Neuronal stem cell (in vitro differentiated cells): ENCODE measurements around the gene FLACC1.
"Not testable (repeated sequence)": the region's sequence is repeated elsewhere in the genome, so short reads cannot be mapped to it uniquely, and the experiment has no call there.

Experiments
- DNase-seq: peaks from one replicate; pipeline ENCODE4 v3.0.0-alpha.2; 2013; ENCODE audit warnings: low spot score
- H2AFZ ChIP-seq: one replicate; pipeline ENCODE4 v1.6.1; 2013; ENCODE audit warnings: mild to moderate bottlenecking, low read length, inconsistent platforms
- H2AK5ac ChIP-seq: 2 replicates; pipeline ENCODE4 v1.6.1; 2013; ENCODE audit warnings: low read depth, mild to moderate bottlenecking, inconsistent platforms, low read length, moderate library complexity, mixed read lengths
- H2BK120ac ChIP-seq: 2 replicates; pipeline ENCODE4 v1.6.1; 2013; ENCODE audit warnings: low read depth, mild to moderate bottlenecking, inconsistent platforms, low read length, moderate library complexity, mixed read lengths
- H2BK12ac ChIP-seq: one replicate; pipeline ENCODE4 v1.6.1; 2013; ENCODE audit warnings: low read length, inconsistent platforms
- H2BK15ac ChIP-seq: 2 replicates; pipeline ENCODE4 v1.6.1; 2013; ENCODE audit warnings: mild to moderate bottlenecking, low read length, inconsistent platforms, mixed read lengths
- H2BK5ac ChIP-seq: one replicate; pipeline ENCODE4 v1.6.1; 2013; ENCODE audit warnings: inconsistent platforms, mild to moderate bottlenecking, low read length, moderate library complexity
- H3K14ac ChIP-seq: one replicate; pipeline ENCODE4 v1.6.1; 2013; ENCODE audit warnings: low read length, inconsistent platforms
- H3K18ac ChIP-seq: 2 replicates; pipeline ENCODE4 v1.6.1; 2013; ENCODE audit warnings: low read length, inconsistent platforms
- H3K23ac ChIP-seq: 2 replicates; pipeline ENCODE4 v1.6.1; 2013; ENCODE audit warnings: low read depth, mild to moderate bottlenecking, mixed read lengths, low read length, inconsistent platforms; ENCODE audit not compliant: poor library complexity
- H3K27ac ChIP-seq: replicated peaks from 3 replicates; pipeline ENCODE4 v1.5.1; 2013; ENCODE audit warnings: low read length, inconsistent platforms
- H3K27me3 ChIP-seq, 3 experiments: 2 replicates each; pipeline ENCODE4 v1.6.1; 2013; ENCODE audit warnings: low read length in 3 of 3, mild to moderate bottlenecking in 2 of 3, inconsistent platforms in 1 of 3, low read depth in 1 of 3, mixed read lengths in 1 of 3, moderate library complexity in 1 of 3; ENCODE audit not compliant: control insufficient read depth in 3 of 3, insufficient read depth in 3 of 3
- H3K36me3 ChIP-seq, 2 donors: replicated peaks in 1 of 2; 2 replicates each; pipeline ENCODE4 v1.6.1; 2013; ENCODE audit warnings: low read length in 2 of 2; ENCODE audit not compliant: control insufficient read depth in 2 of 2, insufficient read depth in 2 of 2
- H3K4ac ChIP-seq: 2 replicates; pipeline ENCODE4 v1.6.1; 2013; ENCODE audit warnings: inconsistent platforms, mild to moderate bottlenecking, low read length, moderate library complexity
- H3K4me1 ChIP-seq, 2 donors: 1 replicate in 1 of 2; 2 replicates in 1 of 2; pipeline ENCODE4 v1.6.1; 2013; ENCODE audit warnings: low read length in 2 of 2, low read depth in 1 of 2; ENCODE audit not compliant: control insufficient read depth in 2 of 2, insufficient read depth in 1 of 2
- H3K4me2 ChIP-seq: one replicate; pipeline ENCODE4 v1.6.1; 2013; ENCODE audit warnings: mild to moderate bottlenecking, low read length, inconsistent platforms; ENCODE audit not compliant: insufficient read depth, poor library complexity, severe bottlenecking
- H3K4me3 ChIP-seq, 2 donors: 2 replicates each; pipeline ENCODE4 v1.5.1; 2013; ENCODE audit warnings: low read length in 2 of 2, mild to moderate bottlenecking in 2 of 2, inconsistent platforms in 1 of 2, moderate library complexity in 1 of 2
- H3K79me1 ChIP-seq: one replicate; pipeline ENCODE4 v1.6.1; 2013; ENCODE audit warnings: low read depth, mild to moderate bottlenecking, inconsistent platforms, low read length, moderate library complexity
- H3K9ac ChIP-seq: one replicate; pipeline ENCODE4 v1.6.1; 2013; ENCODE audit warnings: mild to moderate bottlenecking, low read depth, low read length, inconsistent platforms; ENCODE audit not compliant: poor library complexity
- H3K9me3 ChIP-seq, 2 donors: replicated peaks in 1 of 2; 2 replicates each; pipeline versions ENCODE3 to v1.6.1; 2013; ENCODE audit warnings: low read length in 2 of 2, mild to moderate bottlenecking in 2 of 2, inconsistent platforms in 1 of 2, low read depth in 1 of 2, mixed read lengths in 1 of 2, moderate library complexity in 1 of 2; ENCODE audit not compliant: control insufficient read depth in 2 of 2, insufficient read depth in 1 of 2
- H4K8ac ChIP-seq: one replicate; pipeline ENCODE4 v1.6.1; 2013; ENCODE audit warnings: low read depth, mild to moderate bottlenecking, inconsistent platforms, low read length, moderate library complexity
- H4K91ac ChIP-seq: one replicate; pipeline ENCODE4 v1.6.1; 2013; ENCODE audit warnings: low read length, low read depth, mild to moderate bottlenecking, inconsistent platforms; ENCODE audit not compliant: poor library complexity
- WGBS, 2 donors: extraction: QIAGEN DNeasy Blood & Tissue Kit; methylation state at CpG; one replicate each; pipeline ENCODE4 v1.1.7; 2013; ENCODE audit warnings: missing lambda C conversion rate in 2 of 2, mixed read lengths in 1 of 2; ENCODE audit not compliant: insufficient read length in 2 of 2, insufficient replicate concordance in 1 of 2; ENCODE audit errors: extremely low coverage in 2 of 2; 5-methylcytosine and 5-hydroxymethylcytosine counted together

The FLACC1 gene

DNA sequence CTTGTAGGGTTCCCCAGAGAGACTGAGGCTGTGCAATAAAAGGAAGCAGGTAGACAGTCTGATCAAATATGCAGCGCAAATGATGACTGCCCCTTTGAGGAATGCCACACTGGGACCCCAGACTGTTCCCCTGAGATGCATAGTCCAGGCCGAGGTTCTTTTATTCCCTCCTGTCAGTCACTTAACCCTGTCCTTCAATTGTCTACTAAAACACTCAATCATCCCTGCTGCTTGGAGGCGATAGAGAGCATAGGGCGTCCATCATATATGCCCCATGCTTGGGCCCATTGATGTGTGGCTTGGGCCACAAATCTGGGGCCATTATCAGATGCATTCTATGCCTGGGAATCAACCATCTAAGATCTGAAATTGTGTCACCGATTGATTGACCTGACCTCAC lies 112.3 kb downstream of the FLACC1 start:
- Histone ChIP-seq H3K27me3 (peaks cover 0 to 2% (median 0%) of the 10 kb centered on the region in 3 experiments), H2AFZ (no peak overlapping the region), H4K8ac (no peak overlapping the region), H2BK15ac (no peak overlapping the region), H3K4me1 (no peaks in the 10 kb centered on the region), H3K4me3 (no peak overlapping the region), H3K23ac (no peak overlapping the region), H3K36me3 (no peaks in the 10 kb centered on the region), H2BK12ac (no peak overlapping the region), H3K79me1 (no peaks in the 10 kb centered on the region), H4K91ac (no peak overlapping the region), H3K4me2 (no peak overlapping the region), H2BK120ac (no peak overlapping the region), H3K14ac (no peak overlapping the region), H2BK5ac (no peak overlapping the region), H2AK5ac (no peak overlapping the region), H3K4ac (no peak overlapping the region), H3K18ac (no peak overlapping the region), H3K27ac (no peak overlapping the region), H3K9me3 (peaks cover 0 to under 1% of the 10 kb centered on the region in 2 donors), H3K9ac (no peak overlapping the region)
- no peak for DNase-seq
- no CpG with 5 or more reads among the region's 5 CpGs for WGBS, 2 donors

GRCh38 chr2:201242571-201243277 lies 114.4 kb downstream of the FLACC1 start:
- Histone ChIP-seq H2AFZ (no peak overlapping the region), H3K27me3 (no peaks in the 10 kb centered on the region), H2BK15ac (no peak overlapping the region), H3K4me3 (no peak overlapping the region), H3K18ac (no peak overlapping the region), H3K23ac (no peak overlapping the region), H3K9ac (no peak overlapping the region), H4K91ac (no peak overlapping the region), H3K36me3 (no peaks in the 10 kb centered on the region), H3K9me3 (peaks cover 0 to 3% of the 10 kb centered on the region in 2 donors), H4K8ac (no peak overlapping the region), H3K4me2 (no peak overlapping the region), H2BK12ac (no peak overlapping the region), H2AK5ac (no peak overlapping the region), H3K4ac (no peak overlapping the region), H3K4me1 (no peaks in the 10 kb centered on the region), H2BK120ac (no peak overlapping the region), H3K79me1 (no peaks in the 10 kb centered on the region), H2BK5ac (no peak overlapping the region), H3K14ac (no peak overlapping the region), H3K27ac (no peak overlapping the region)
- no peak for DNase-seq

DNA sequence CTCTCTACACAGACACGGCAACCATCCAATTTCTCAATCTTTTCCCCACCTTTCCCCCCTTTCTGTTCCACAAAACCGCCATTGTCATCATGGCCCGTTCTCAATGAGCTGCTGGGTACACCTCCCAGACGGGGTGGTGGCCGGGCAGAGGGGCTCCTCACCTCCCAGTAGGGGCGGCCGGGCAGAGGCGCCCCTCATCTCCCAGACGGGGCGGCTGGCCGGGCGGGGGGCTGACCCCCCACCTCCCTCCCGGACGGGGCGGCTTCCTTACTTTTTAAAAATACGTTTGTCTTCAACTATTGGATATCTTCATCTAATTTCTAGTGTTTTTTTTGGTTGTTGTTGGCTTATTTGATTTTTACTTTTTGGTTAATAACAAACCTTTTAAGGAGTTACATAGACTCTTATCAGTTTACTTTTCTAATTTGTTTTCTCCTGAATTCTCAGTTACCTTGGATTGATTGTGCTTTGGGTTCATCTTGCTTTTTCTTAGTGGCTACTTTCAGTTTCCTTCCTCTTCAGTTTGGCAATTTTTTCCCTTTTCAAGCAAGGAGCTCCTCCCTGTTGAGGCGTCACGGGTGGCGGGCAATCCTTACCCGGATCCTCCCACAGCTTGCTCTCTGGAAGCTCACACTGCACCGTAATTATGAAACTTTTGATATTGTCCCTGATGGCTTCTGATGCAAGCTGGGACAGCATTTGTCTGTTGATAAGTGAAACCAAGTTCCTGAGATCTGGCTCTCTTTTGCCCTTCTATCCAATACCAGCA lies 117.8 kb downstream of the FLACC1 start:
- not testable (repeated sequence) for H2BK12ac ChIP-seq

More for the DNA sequence above, 117.8 kb downstream of the FLACC1 start:
- not testable (repeated sequence) for H2BK120ac ChIP-seq, H2BK5ac ChIP-seq, H3K4me2 ChIP-seq, H4K91ac ChIP-seq, H3K23ac ChIP-seq, H2AFZ ChIP-seq, H3K9me3 ChIP-seq, H3K27me3 ChIP-seq, H2BK15ac ChIP-seq, H3K79me1 ChIP-seq, H3K36me3 ChIP-seq, DNase-seq, H3K9ac ChIP-seq, H3K18ac ChIP-seq, H3K14ac ChIP-seq, H4K8ac ChIP-seq, H3K4me1 ChIP-seq, H3K4ac ChIP-seq, H3K27ac ChIP-seq, H2AK5ac ChIP-seq, H3K4me3 ChIP-seq
- no CpG with 5 or more reads among the region's 21 CpGs for WGBS, 2 donors
